Left ventricle myocardium inferior (tissue), 1 donor: ENCODE results near the gene CAMSAP3. TPM values are rescaled to one million over a fixed set of nuclear protein-coding genes. Genes with fewer than 3 reads are reported as not detected.

Source experiments
- DNase-seq: peaks from one replicate; pipeline ENCODE4 v3.0.0-alpha.2; 2020
- H3K27ac ChIP-seq: fragments of 200-600 bp; replicated peaks from 2 replicates; pipeline ENCODE4 v1.8.0; 2021
- H3K27me3 ChIP-seq: fragments of 200-600 bp; 2 replicates; pipeline ENCODE4 v1.8.0; 2021; ENCODE audit warnings: low read depth
- H3K36me3 ChIP-seq: fragments of 200-600 bp; 2 replicates; pipeline ENCODE4 v1.8.0; 2021
- H3K4me1 ChIP-seq: fragments of 200-600 bp; 2 replicates; pipeline ENCODE4 v1.8.0; 2021
- H3K4me3 ChIP-seq: fragments of 200-600 bp; 2 replicates; pipeline ENCODE4 v1.8.0; 2021; ENCODE audit warnings: mild to moderate bottlenecking, moderate library complexity
- H3K9me3 ChIP-seq: fragments of 200-600 bp; replicated peaks from 2 replicates; pipeline ENCODE4 v1.8.0; 2021
- CTCF ChIP-seq: fragments of 200-600 bp; IDR thresholded peaks from 2 replicates; pipeline ENCODE4 v1.8.0; 2021; ENCODE audit warnings: antibody characterized with exemption, mild to moderate bottlenecking, borderline replicate concordance
- intact Hi-C: fragments of 100-400 bp; cut with micrococcal nuclease; formaldehyde crosslinking; loops from one replicate; pipeline ENCODE4 v1.11.0; 2022
- total RNA-seq: library from RNA; stranded (reverse); fragmentation: NEBNext Ultra II Directional; extraction: Animal tissue kit (Norgen Biotek cat#: 25700); gene quantifications from one replicate; pipeline ENCODE4 v1.2.1, GENCODE V29; 2021
- donor health status: DM: no; HTN: yes; CAD: no; lungs with severe emphysema.

The CAMSAP3 gene
- total RNA-seq, 1 donor from 2014 or later = 0.60 TPM

DNA sequence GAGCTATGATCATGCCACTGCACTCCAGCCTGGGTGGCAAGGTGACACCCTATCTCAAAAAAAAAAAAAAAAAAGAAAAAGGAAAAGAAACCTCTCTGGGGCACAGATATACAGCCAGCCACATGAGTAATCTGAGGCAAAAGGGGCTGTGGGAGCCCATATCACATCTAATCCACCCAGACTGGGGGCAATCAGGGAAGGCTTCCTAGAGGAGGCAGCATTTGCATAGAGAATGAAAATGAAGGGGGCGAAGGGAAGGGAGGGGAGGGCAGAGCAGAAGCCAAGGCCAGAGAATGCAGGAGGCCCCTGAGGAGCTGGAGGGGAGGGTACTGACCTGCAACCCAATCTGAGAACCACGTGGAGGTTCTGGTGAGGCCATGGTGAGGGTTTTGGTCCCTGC lies 54.5 kb downstream of the CAMSAP3 start:
- Histone ChIP-seq H3K4me3 (no peak overlapping the region), H3K27ac (no peak overlapping the region), H3K9me3 (no peaks in the 10 kb centered on the region), H3K4me1 (peaks cover 9% of the 10 kb centered on the region), H3K36me3 (no peaks in the 10 kb centered on the region), H3K27me3 (peaks cover 25% of the 10 kb centered on the region)
- no peak for DNase-seq
- TF ChIP-seq CTCF = no peak
- intact Hi-C loops = no loop called here

GRCh38 chr19:7652061-7652641 lies 56.5 kb downstream of the CAMSAP3 start:
- Histone ChIP-seq H3K4me1 (peaks cover 9% of the 10 kb centered on the region), H3K4me3 (peak overlapping the region; percentile 54), H3K27ac (peak overlapping the region; percentile 33), H3K27me3 (peaks cover 15% of the 10 kb centered on the region), H3K9me3 (no peaks in the 10 kb centered on the region), H3K36me3 (no peaks in the 10 kb centered on the region)
- intact Hi-C loops = no loop called here
- DNase-seq = peak; percentile 83
- TF ChIP-seq CTCF = peak; percentile 99

DNA sequence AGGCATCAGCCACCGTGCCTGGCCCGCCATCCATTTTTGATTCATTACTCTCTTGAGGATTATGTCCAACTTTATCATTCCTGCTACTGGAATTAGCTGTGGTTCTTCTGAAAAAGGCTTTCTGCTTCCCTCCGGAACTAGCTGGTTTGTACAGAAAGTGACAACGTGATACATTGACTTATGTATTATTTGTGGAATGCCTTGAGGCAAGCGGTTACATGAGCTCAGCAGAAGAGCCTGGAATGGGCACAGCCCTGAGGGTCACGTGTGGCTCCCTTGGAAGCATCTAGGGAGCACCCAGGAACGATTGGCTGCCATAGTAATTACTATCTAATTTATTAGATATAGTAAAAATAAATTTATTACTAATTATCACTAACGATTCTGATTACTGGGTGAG lies 58.7 kb downstream of the CAMSAP3 start:
- intact Hi-C loops = no loop called here
- no peak for DNase-seq
- TF ChIP-seq CTCF = no peak

DNA sequence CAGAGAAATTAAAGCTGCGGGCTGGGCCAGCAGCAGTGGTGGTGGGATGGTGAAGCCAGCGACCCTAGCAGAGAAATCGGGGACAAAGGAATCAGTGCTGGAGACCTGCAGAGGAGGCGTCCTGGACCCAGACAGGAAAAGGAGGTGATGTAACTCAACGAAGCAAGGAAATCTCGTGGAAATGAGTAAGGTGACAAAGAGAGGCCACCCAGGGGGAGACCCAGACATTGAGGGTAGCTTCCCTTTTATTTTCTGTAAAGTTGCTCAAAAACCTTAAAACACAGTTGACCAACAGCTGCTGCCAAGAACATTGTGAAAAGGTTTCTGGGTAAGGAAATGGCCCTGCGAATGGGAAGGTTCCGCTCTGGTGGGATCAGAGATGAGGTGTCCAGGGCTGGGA lies 59.9 kb downstream of the CAMSAP3 start:
- TF ChIP-seq CTCF = no peak
- Histone ChIP-seq H3K9me3 (no peaks in the 10 kb centered on the region), H3K27me3 (peaks cover 29% of the 10 kb centered on the region), H3K4me3 (no peak overlapping the region), H3K27ac (no peak overlapping the region), H3K36me3 (no peaks in the 10 kb centered on the region), H3K4me1 (peaks cover 4% of the 10 kb centered on the region)
- DNase-seq = no peak
- intact Hi-C loops = no loop called here

More for the DNA sequence above, 58.7 kb downstream of the CAMSAP3 start:
- Histone ChIP-seq H3K27ac (no peak overlapping the region), H3K36me3 (no peaks in the 10 kb centered on the region), H3K4me1 (peaks cover 4% of the 10 kb centered on the region), H3K9me3 (no peaks in the 10 kb centered on the region), H3K4me3 (no peak overlapping the region), H3K27me3 (peaks cover 19% of the 10 kb centered on the region)

- Histone ChIP-seq H3K27me3 (peaks cover 41% of the 10 kb centered on the region), H3K9me3 (no peaks in the 10 kb centered on the region), H3K4me3 (no peak overlapping the region), H3K27ac (no peak overlapping the region), H3K36me3 (no peaks in the 10 kb centered on the region), H3K4me1 (peaks cover 2% of the 10 kb centered on the region)
- intact Hi-C loops = no loop called here
- no peak for DNase-seq
- TF ChIP-seq CTCF = no peak
Measured at GRCh38 chr19:7657131-7657751, 61.6 kb downstream of the CAMSAP3 start.
